Testis (tissue), 3 donors: ENCODE measurements around the gene CACNB3. TPM values are rescaled to one million over a fixed set of nuclear protein-coding genes. Genes with fewer than 3 reads are reported as not detected.

Experiments used
- DNase-seq: peaks from one replicate; pipeline ENCODE4 v3.0.0-alpha.2; 2019
- H3K27ac ChIP-seq, 2 donors: fragments of 200-600 bp; sonication (generic); one replicate each; pipeline ENCODE4 v1.5.1; 2019
- H3K27me3 ChIP-seq: fragments of 200-600 bp; sonication (generic); one replicate; pipeline ENCODE4 v1.5.1; 2019
- H3K36me3 ChIP-seq: fragments of 200-600 bp; sonication (generic); one replicate; pipeline ENCODE4 v1.5.1; 2017; ENCODE audit warnings: low read depth; ENCODE audit errors: missing control alignments
- H3K4me1 ChIP-seq: fragments of 200-600 bp; sonication (generic); one replicate; pipeline ENCODE4 v1.5.1; 2019
- H3K4me3 ChIP-seq, 2 donors: fragments of 200-600 bp; sonication (generic); one replicate each; pipeline ENCODE4 v1.5.1; 2017 to 2019
- H3K9me3 ChIP-seq: fragments of 200-600 bp; sonication (generic); one replicate; pipeline ENCODE4 v1.5.1; 2017
- CTCF ChIP-seq, 3 experiments: fragments of 450-650 bp in 2 of 3; fragments of 200-600 bp in 1 of 3; sonication (generic) in 1 of 3; IDR thresholded peaks; one replicate each; pipeline ENCODE4 v1.5.1; 2016 to 2019; ENCODE audit warnings: antibody characterized with exemption in 3 of 3, mild to moderate bottlenecking in 2 of 3, moderate library complexity in 1 of 3
- POLR2A ChIP-seq: fragments of 450-650 bp; IDR thresholded peaks from one replicate; pipeline ENCODE4 v1.6.1; 2017; ENCODE audit warnings: antibody characterized with exemption, mild to moderate bottlenecking, moderate library complexity
- WGBS, 2 donors: methylation state at CpG; one replicate each; pipeline ENCODE4 v1.1.5; 2018; 5-methylcytosine and 5-hydroxymethylcytosine counted together
- intact Hi-C: fragments of 100-400 bp; cut with DNase I; formaldehyde crosslinking; loops from one replicate; pipeline ENCODE4 v1.15.1; 2023; ENCODE audit warnings: low total_unique reads
- polyA plus RNA-seq: library from polyadenylated mRNA; stranded (reverse); fragments of 350-450 nt; fragmentation: Illumina TruSeq; extraction: RNeasy Lipid Tissue Mini Kit (QIAGEN cat#74804); gene quantifications from one replicate; pipeline ENCODE4 v1.2.3, GENCODE V29; 2014; ENCODE audit warnings: low read depth, low replicate concordance; ENCODE audit not compliant: insufficient read depth
- total RNA-seq, 2 donors: library from RNA; depleted of rRNA; stranded (reverse); fragments of >200 nt; gene quantifications; one replicate each; pipeline ENCODE4 v1.2.3, GENCODE V29; 2016

CACNB3 gene
- total and polyA plus RNA-seq, 3 donors from 2014 or later: 17.2 to 20.1 (median 19.3) TPM

- Histone ChIP-seq H3K4me3 (no peak overlapping the region), H3K36me3 (no peaks in the 10 kb centered on the region), H3K27ac (no peak overlapping the region), H3K4me1 (peaks cover 4% of the 10 kb centered on the region), H3K27me3 (no peaks in the 10 kb centered on the region), H3K9me3 (no peaks in the 10 kb centered on the region)
- DNase-seq: no peak
- intact Hi-C loops: loop anchor here (5.0 kb wide), 1 partner anchor 43 kb away; no protein-coding TSS in a partner anchor
- no peak for TF ChIP-seq CTCF (IDR thresholded peaks at IDR 0.05)
- TF ChIP-seq POLR2A: no peak
- WGBS, 2 donors: 90 to 94% methylated on average over 3 of the region's 3 CpGs
Measured at GRCh38 chr12:48794870-48795269, 23.4 kb upstream of the CACNB3 start.

GRCh38 chr12:48795550-48796455 is 22.5 kb upstream of the CACNB3 start:
- H3K36me3 ChIP-seq: no peaks in the 10 kb centered on the region
- no peaks in the 10 kb centered on the region for H3K27me3 ChIP-seq
- no peaks in the 10 kb centered on the region for H3K9me3 ChIP-seq
- peak; percentile 97 to 98 (median 97) for TF ChIP-seq CTCF (IDR thresholded peaks at IDR 0.05)
- TF ChIP-seq POLR2A: no peak
- peak; percentile 85 for DNase-seq
- no peak overlapping the region for H3K4me3 ChIP-seq
- 37 to 38% methylated on average over 11 to 12 of the region's 12 CpGs for WGBS, 2 donors
- intact Hi-C loops: loop anchor here (5.0 kb wide), 1 partner anchor 44 kb away; no protein-coding TSS in a partner anchor
- no peak overlapping the region for H3K27ac ChIP-seq
- no peaks in the 10 kb centered on the region for H3K4me1 ChIP-seq

- intact Hi-C loops: loop anchor here (5.0 kb wide), 1 partner anchor 45 kb away; no protein-coding TSS in a partner anchor
- no peak for DNase-seq
- Histone ChIP-seq H3K4me3 (no peak overlapping the region), H3K9me3 (no peaks in the 10 kb centered on the region), H3K27me3 (no peaks in the 10 kb centered on the region), H3K27ac (no peak overlapping the region), H3K36me3 (no peaks in the 10 kb centered on the region), H3K4me1 (no peaks in the 10 kb centered on the region)
- no peak for TF ChIP-seq CTCF (IDR thresholded peaks at IDR 0.05)
- TF ChIP-seq POLR2A: no peak
- WGBS, 2 donors: 81 to 94% methylated on average over 3 of the region's 3 CpGs
Measured at GRCh38 chr12:48796976-48797375, 21.3 kb upstream of the CACNB3 start.

- intact Hi-C loops: no loop called here
- WGBS, 2 donors: 89 to 91% methylated on average over 3 to 14 of the region's 14 CpGs
- no peaks in the 10 kb centered on the region for H3K27me3 ChIP-seq
- H3K36me3 ChIP-seq: no peaks in the 10 kb centered on the region
- H3K4me1 ChIP-seq: no peaks in the 10 kb centered on the region
- H3K27ac ChIP-seq: no peak overlapping the region
- H3K4me3 ChIP-seq: no peak overlapping the region
- DNase-seq: no peak
- no peaks in the 10 kb centered on the region for H3K9me3 ChIP-seq
- TF ChIP-seq CTCF (IDR thresholded peaks at IDR 0.05) (no peak), POLR2A (no peak)
Measured at GRCh38 chr12:48800457-48800856, 17.8 kb upstream of the CACNB3 start.
